HUES64 (cell line): ENCODE results near the gene MYL5.
"Not testable (repeated sequence)": the region's sequence is repeated elsewhere in the genome, so short reads cannot be mapped to it uniquely, and the experiment has no call there.

Experiments
- H3K27ac ChIP-seq: 2 replicates; pipeline ENCODE4 v1.7.0; 2013; ENCODE audit warnings: low read depth, low read length, inconsistent platforms
- H3K27me3 ChIP-seq: 2 replicates; pipeline ENCODE4 v1.6.1; 2013; ENCODE audit warnings: mild to moderate bottlenecking, low read length; ENCODE audit not compliant: insufficient read depth
- H3K36me3 ChIP-seq: 2 replicates; pipeline ENCODE4 v1.6.1; 2013; ENCODE audit warnings: mild to moderate bottlenecking, low read length; ENCODE audit not compliant: insufficient read depth
- H3K4me1 ChIP-seq: 2 replicates; pipeline ENCODE4 v1.6.1; 2013; ENCODE audit warnings: mild to moderate bottlenecking, low read length, moderate library complexity; ENCODE audit not compliant: insufficient read depth
- H3K4me3 ChIP-seq: 2 replicates; pipeline ENCODE4 v1.5.1; 2013; ENCODE audit warnings: mild to moderate bottlenecking, low read length, moderate library complexity
- H3K9ac ChIP-seq: 2 replicates; pipeline ENCODE4 v1.6.1; 2013; ENCODE audit warnings: mild to moderate bottlenecking, low read depth, low read length
- H3K9me3 ChIP-seq: 2 replicates; pipeline ENCODE4 v1.6.1; 2013; ENCODE audit warnings: low read depth, low read length; ENCODE audit not compliant: insufficient read depth
- WGBS: fragments of 150-250, 120-280 bp; methylation state at CpG from one replicate; pipeline ENCODE4 v1.1.7; 2013; ENCODE audit warnings: missing lambda C conversion rate; 5-methylcytosine and 5-hydroxymethylcytosine counted together

MYL5 gene

DNA sequence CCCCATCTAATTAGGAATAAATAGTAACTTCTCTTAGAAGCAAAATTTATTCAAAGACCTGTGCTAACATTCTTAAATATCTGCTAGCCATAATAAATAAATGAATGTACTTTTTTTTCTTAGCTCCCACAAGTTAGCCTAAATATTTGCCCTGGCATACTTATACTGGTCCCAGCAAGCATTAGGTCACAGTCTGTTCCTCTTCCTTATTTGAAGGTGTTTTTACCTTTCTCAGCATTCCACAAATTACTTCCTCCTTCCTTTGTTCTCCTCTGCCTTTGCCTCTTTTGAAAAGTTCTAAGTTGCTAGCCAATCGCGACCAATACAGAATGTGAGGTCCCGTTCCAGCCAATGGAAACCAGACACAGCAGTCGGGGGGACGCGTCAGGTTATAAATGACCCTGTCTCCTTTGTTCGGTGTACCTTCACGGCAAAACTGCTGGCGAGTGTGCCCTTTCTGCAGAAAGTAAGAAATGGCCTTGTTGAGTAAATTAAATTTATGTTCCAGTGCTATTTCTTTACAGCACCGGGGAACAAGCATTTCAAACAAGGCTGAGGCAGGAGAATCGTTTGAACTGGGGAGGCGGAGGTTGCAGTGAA, 20.1 kb downstream of the MYL5 start:
- WGBS, result 91% methylated on average over 12 of the region's 12 CpGs
- not testable (repeated sequence) for H3K27me3 ChIP-seq, H3K9ac ChIP-seq, H3K36me3 ChIP-seq, H3K4me3 ChIP-seq, H3K4me1 ChIP-seq, H3K9me3 ChIP-seq, H3K27ac ChIP-seq

DNA sequence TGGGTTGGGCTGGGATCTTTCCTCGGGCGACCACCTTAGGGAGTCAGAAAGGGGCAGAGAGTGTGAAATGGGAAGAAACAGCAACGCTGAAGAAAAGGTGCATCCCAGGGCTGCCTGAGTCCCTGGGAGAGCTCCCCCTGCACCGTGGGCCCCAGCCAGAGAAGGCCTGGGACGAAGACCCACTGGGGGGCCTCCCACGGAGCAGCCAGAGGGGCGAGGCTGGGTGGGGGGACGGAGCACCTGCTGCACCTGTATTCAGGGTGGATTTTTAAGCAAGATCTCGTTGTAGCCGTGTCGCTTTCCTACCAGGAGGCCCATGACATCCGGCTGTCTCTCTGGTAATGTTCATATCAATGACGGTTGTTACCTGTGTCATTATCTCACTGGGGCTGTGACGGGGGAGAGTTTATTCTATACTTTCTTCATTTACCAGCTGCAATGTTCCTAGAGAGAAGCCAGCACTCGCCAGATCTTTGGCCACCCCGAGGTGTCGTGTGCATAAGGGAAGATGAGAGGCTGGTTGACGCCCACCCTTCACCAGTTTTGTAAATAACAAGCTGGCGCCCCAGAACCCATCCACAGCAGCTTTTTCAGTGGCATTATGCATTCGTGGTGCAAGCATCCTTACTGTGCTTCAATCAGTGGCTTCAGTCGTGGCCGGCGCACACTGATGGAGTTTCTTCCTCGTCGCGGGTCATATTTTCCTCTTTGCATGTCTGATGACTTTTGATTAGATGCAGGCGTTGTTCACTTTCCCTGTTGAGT, 25.7 kb downstream of the MYL5 start:
- Histone ChIP-seq H3K9me3 (no peaks in the 10 kb centered on the region), H3K27ac (no peak overlapping the region), H3K4me1 (no peaks in the 10 kb centered on the region), H3K36me3 (no peaks in the 10 kb centered on the region), H3K27me3 (peaks cover 5% of the 10 kb centered on the region; the same call in 1 of the 2 replicates), H3K9ac (no peak overlapping the region), H3K4me3 (no peak overlapping the region)
- 86% methylated on average over 26 of the region's 27 CpGs for WGBS

DNA sequence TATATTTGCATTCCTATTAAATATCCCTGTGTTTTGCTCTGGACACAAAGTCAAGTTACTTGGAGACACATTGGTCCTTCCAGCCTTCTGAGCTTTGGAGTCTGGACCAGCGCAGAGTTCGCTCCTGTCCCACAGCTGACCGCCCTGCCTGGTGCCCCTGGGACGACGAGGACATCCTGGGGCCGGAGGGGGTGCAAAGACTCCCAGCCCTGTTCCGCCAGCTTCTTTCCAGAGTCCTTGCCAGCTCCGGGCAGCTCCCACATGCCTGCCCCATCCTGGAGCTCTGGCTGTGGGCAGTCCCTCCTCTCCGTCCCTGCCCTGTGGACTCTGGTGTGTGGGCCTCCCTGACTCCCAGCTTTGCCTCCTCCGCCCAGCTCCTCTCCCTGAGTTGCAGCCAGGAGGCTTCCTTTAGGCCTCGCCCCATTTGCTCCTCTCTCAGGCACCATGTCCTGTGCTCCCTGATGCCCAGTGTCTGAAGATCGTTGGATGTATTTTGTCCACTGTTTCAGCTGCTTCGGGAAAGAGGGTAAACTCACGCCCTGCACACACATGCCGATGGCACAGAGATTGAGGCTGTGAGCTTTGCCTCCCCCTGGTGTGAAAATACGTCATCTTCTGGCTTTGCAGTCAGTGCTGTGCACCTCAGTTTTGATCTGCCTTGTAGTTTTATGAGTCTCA, 26.4 kb downstream of the MYL5 start:
- WGBS, result 90% methylated on average over 16 of the region's 16 CpGs
- Histone ChIP-seq H3K9ac (no peak overlapping the region), H3K27me3 (peaks cover 8% of the 10 kb centered on the region; the same call in 1 of the 2 replicates), H3K4me3 (no peak overlapping the region), H3K27ac (no peak overlapping the region), H3K9me3 (no peaks in the 10 kb centered on the region), H3K36me3 (no peaks in the 10 kb centered on the region), H3K4me1 (no peaks in the 10 kb centered on the region)

DNA sequence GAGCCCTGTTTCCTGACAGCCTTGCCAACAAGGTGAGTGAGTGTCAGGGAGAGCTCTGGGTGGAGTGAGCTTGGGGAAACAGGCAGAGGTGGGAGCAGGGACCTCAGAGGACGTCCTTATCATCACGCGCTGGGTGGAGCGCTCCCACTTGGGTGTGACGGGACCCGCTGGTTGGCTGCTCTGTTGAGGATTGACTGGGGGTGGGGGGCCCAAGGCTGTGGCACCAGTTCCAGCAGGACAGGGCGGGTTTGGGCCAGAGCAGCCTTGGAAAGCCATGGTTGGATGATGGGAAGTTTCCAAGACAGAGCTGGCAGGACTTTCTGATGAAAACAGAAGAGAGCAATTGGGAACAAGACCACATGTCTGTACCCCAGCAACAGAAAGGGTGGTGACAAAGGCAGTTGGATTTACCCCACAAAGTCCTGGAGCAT, 28.3 kb downstream of the MYL5 start:
- H3K36me3 ChIP-seq, result no peaks in the 10 kb centered on the region
- H3K27ac ChIP-seq, result no peak overlapping the region
- 89% methylated on average over 7 of the region's 7 CpGs for WGBS
- H3K9ac ChIP-seq, result no peak overlapping the region
- H3K9me3 ChIP-seq, result no peaks in the 10 kb centered on the region
- H3K4me3 ChIP-seq, result no peak overlapping the region
- H3K4me1 ChIP-seq, result 0 out of 2 replicates have a peak, but pooled peaks cover 4% of the 10 kb centered on the region
- peaks cover 8% of the 10 kb centered on the region; the same call in 1 of the 2 replicates for H3K27me3 ChIP-seq

DNA sequence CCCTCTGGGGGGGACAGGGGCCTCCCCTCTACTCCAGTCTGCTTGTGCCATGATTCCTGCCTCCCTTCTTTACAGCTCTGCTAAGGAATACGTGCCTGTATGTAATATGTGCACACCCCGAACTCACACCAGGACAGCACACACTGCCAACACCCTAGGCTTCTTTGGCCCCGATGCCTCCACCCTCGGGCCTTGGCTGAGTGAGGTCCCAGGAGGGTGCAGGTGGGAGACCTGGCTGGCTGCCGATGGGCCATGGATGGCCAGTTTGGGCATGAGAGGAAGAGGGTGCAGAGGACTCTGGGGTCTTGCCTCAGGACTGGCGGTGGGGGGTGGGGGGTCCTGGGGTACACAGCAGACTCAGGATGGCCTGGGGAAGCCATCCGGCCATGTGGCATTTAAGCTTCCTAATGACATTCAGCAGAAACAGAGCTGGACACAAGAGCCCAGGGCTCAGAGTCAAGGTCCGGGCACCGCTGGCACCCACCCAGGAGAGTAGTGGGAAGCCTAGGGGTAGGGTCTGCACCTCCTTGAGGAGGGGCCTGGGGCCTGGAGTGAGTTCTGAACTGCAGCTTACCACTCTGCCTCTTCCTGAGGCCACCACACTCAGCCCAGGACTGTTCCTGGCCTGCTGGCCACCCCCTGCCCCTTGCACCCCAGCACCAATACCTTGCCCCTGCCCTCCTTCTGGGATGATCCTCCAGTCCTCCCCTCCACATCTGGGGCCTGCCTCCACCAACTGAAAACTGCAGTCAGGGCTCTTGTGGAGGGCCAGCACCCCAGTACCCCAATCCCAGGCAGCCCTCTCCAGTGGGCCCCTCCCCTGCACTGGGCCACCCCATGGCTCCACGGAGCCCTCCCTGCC, 29.2 kb downstream of the MYL5 start:
- H3K27ac ChIP-seq, result no peak overlapping the region
- peaks cover 8% of the 10 kb centered on the region; the same call in 1 of the 2 replicates for H3K27me3 ChIP-seq
- H3K4me1 ChIP-seq, result 0 out of 2 replicates have a peak, but pooled peaks cover 4% of the 10 kb centered on the region
- 89% methylated on average over 10 of the region's 10 CpGs for WGBS
- H3K9ac ChIP-seq, result no peak overlapping the region
- H3K36me3 ChIP-seq, result no peaks in the 10 kb centered on the region
- H3K9me3 ChIP-seq, result no peaks in the 10 kb centered on the region
- H3K4me3 ChIP-seq, result no peak overlapping the region

DNA sequence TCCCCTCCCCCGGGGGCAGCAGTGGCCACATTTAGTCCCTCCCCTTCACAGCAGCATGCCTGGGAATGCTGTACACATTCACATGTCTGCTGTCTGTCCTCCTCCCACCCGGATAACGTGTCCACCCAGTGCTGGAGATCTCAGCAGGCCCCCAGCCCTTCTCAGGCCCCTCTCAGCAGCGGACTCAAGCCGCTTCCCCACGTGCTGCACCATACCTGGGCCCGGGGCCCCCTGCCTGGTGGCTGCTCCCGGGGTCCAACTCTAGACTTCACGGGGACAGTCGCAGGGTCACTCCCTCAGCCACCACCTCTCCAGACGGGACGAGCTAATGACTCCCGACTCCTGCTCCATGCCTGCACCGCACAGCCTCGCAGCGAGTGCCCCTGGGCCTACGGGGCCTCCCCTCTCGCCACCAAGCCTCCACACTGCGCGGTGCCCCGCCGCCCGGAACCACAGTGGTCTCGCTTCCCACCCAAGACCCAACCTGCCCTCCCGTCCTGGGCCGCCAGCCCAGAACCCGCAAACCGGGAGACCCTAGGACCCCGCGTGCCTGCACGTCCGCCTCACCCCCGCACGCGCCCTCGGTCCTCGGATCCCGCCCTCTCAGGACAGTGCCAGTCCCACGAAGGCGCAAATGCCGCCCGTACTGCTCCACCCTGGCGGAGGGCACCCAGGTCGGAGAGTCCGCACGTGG, 30.0 kb downstream of the MYL5 start:
- peaks cover 8% of the 10 kb centered on the region; the same call in 1 of the 2 replicates for H3K27me3 ChIP-seq
- H3K27ac ChIP-seq, result no peak overlapping the region
- no peak overlapping the region for H3K9ac ChIP-seq
- H3K4me3 ChIP-seq, result no peak overlapping the region
- 0 out of 2 replicates have a peak, but pooled peaks cover 2% of the 10 kb centered on the region for H3K36me3 ChIP-seq
- 0 out of 2 replicates have a peak, but pooled peaks cover 4% of the 10 kb centered on the region for H3K4me1 ChIP-seq
- no peaks in the 10 kb centered on the region for H3K9me3 ChIP-seq
- WGBS, result 92% methylated on average over 46 of the region's 46 CpGs

DNA sequence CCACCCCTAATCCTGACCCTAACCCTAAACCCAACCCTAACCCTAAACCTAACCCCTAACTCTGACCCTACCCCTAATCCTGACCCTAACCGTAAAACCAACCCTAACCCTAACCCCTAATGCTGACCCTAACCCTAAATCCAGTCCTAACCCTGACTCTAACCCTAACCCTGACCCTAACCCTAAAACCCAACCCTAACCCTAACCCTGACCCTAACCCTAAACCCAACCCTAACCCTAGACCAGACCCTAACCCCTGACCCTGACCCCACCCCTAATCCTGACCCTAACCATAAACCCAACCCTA, 30.6 kb downstream of the MYL5 start:
- H3K36me3 ChIP-seq, result 0 out of 2 replicates have a peak, but pooled peaks cover 4% of the 10 kb centered on the region
- no peak overlapping the region for H3K9ac ChIP-seq
- no peak overlapping the region; the same call in 1 of the 2 replicates for H3K4me3 ChIP-seq
- 0 out of 2 replicates have a peak, but pooled peaks cover 4% of the 10 kb centered on the region for H3K4me1 ChIP-seq
- WGBS, result 95% methylated on average over 1 of the region's 1 CpG
- H3K9me3 ChIP-seq, result no peaks in the 10 kb centered on the region
- no peak overlapping the region for H3K27ac ChIP-seq
- peaks cover 8% of the 10 kb centered on the region; the same call in 1 of the 2 replicates for H3K27me3 ChIP-seq

DNA sequence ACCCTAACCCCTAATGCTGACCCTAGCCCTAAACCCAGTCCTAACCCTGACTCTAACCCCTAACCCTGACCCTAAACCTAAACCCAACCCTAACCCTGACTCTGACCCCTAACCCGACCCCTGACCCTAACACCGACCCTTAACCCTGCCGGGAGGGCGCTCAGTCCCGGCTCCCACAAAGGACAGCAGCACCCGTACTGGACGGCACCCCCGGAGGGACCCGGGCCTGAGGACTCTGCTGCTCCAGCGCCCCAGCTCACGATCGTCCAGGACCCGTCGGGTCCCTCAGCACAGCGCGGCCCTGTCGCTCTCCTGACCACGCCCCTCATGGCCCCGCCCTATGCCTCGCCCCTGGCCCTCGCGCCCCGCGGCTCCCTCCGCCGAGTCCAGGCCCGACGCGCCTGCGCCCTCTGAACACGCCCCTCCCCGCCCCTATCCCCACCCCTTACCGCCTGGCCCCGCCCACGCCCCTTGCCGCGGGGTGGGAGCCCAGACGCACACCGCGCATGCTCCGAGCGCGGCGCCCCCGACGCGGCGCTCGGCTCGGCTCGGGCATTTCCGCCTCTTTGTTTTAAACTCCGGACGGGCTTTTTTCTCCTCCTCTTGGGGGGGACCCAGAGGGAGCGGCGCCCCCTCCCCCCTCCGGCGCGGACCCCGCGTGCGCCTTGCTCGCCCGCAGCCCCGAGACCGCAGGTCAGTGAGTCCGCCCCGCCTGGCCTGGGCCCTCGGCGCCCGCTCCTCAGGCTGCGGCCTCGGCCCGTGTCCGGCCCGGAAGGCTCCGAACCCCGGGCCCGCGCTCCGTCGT, 31.1 kb downstream of the MYL5 start, which contains the start of gene PCGF3:
PCGF3 (plus strand) TSS at position 555 of the 805 bp plus-strand sequence. CDS start 27,849 bp downstream, outside the sequence.
- peak within 1 kb of the TSS; percentile 98 for H3K4me3 ChIP-seq
- peaks cover 8% of the 10 kb centered on the region; the same call in 1 of the 2 replicates for H3K27me3 ChIP-seq
- H3K9ac ChIP-seq, result peak within 1 kb of the TSS; percentile 99
- H3K4me1 ChIP-seq, result 0 out of 2 replicates have a peak, but pooled peaks cover 4% of the 10 kb centered on the region
- H3K9me3 ChIP-seq, result no peaks in the 10 kb centered on the region
- peak within 1 kb of the TSS; percentile 82 for H3K27ac ChIP-seq
- 2% methylated on average over 81 of the region's 82 CpGs for WGBS
- H3K36me3 ChIP-seq, result peaks cover 10% of the 10 kb centered on the region

DNA sequence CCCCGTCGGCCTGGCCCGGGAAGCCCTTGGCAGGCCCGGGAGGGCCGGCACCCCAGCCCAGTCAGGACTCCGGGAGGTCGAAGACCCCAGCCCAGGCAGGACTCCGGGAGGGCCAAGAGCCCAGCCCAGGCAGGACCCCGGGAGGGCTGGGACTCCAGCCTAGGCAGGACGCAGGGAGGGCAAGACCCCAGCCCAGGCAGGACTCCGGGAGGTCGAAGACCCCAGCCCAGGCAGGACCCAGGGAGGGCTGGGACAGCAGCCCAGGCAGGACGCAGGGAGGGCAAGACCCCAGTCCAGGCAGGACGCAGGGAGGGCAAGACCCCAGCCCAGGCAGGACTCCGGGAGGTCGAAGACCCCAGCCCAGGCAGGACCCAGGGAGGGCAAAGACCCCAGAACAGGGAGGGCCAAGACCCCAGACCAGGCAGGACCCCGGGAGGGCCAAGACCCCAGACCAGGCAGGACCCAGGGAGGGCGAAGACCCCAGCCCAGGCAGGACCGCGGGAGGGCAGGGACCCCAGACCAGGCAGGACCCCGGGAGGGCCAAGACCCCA, 31.8 kb downstream of the MYL5 start:
- H3K27me3 ChIP-seq, H3K9me3 ChIP-seq, H3K4me1 ChIP-seq: not testable (repeated sequence)
- WGBS, result 4% methylated on average over 21 of the region's 21 CpGs
- Histone ChIP-seq H3K4me3 (peak overlapping the region; percentile 98), H3K27ac (peak overlapping the region; percentile 82), H3K9ac (peak overlapping the region; percentile 99), H3K36me3 (peaks cover 14% of the 10 kb centered on the region)
